NCI-H526 treated with DMSO at 0.1 percent for 48 hours (cell line): ENCODE results near the gene GRIN2C.

ENCODE experiments used
- DNase-seq: peaks from one replicate; lab custom pipeline; 2025; lab: John Stamatoyannopoulos, UW

Gene GRIN2C

GRCh38 chr17:74821655-74822334 is 37.9 kb downstream of the GRIN2C start:
- no peak for DNase-seq

DNA sequence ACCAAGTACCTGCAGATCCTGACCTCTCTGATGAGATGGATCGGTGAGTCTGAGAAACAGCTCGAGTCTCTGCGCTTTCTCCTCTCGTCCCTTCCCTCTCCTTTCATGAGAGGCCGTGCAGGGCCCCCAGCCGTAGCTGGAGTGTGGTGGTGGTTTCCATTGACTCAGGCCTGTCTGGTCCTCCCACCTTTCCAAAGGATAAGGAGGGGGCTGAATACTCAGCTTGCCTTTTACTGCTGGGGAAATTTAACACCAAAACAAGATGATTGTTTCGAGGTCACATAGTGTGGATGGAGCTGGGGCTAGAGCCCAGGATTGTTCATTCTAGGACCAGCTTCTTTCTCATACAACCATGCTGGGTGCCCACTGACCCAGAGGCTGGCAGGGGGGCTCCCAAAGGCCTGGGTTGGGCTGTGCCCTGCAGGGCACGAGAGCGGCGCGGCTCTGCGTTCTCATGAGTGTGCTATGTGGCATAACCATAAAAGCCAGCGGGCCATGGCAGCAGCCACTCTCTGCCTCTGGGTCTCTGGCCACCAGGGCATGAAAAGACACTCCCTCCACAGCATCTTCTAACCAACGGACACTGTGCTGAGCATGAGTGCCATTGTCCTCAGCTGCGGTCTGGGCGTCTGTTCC is 39.8 kb downstream of the GRIN2C start:
- DNase-seq: no peak

DNA sequence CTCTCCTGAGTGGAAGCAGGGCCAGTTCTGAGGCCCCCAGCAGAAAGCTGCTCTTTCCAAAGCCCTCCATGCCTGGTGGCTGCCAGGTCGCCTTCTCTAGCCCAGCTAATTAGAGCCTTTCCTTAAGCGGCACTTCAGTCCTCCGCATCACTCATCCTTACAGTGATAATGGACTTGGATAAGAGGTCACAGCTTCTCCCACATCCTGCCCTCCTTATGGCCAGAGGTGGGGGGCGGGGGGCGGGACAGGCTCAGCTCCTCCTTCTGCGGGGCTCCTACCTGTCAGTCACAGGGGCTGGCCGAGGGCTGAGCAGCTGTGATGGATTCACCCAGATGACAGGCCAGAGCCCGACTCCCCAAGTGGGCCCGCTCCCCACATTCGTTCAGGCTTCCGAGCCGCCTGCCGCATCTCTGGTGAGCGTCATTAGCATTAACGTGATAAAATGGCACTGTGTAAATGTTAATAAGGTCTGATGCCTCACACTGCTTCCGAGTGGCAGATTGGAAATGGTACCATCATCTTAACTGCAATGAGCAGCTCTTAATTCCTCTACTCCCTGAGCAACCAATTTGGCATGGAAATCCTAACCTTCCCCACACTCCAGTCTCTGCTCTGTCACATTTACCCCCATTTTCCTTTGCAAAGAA is 41.3 kb downstream of the GRIN2C start:
- DNase-seq: no peak

DNA sequence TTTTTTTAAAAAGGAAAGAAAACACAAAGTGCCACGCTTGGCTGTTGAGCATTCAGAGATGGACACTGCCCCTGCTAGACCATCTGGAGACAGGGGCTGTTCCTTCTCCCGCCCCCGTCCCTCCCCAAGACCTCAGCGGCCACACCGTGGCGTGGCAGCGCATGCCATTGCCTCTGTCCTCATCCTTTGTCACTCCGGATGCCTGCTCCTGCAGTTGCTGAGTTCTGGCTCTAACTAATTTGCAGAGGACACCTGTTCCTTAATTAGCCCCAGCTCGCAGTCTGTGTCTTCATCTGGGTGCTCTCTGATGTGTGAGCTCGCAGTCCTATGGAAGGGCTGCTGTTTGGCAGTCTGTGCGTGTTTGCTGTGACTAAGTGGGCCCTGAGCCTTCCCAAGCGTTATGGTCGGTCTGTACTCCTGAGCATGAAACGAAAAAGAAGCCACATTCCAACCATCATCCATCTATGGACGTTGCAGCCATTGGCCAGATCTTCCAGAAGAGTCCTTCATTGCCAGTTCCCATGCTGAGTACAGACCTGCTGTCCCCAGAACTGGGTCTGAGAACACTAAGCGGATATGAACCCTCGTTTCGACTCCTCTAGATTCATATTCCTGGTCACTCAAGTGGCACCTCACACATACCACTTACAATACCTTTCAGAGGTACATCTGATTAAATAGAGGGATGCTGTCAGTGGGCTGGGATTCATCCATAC is 42.6 kb downstream of the GRIN2C start:
- no peak for DNase-seq

DNA sequence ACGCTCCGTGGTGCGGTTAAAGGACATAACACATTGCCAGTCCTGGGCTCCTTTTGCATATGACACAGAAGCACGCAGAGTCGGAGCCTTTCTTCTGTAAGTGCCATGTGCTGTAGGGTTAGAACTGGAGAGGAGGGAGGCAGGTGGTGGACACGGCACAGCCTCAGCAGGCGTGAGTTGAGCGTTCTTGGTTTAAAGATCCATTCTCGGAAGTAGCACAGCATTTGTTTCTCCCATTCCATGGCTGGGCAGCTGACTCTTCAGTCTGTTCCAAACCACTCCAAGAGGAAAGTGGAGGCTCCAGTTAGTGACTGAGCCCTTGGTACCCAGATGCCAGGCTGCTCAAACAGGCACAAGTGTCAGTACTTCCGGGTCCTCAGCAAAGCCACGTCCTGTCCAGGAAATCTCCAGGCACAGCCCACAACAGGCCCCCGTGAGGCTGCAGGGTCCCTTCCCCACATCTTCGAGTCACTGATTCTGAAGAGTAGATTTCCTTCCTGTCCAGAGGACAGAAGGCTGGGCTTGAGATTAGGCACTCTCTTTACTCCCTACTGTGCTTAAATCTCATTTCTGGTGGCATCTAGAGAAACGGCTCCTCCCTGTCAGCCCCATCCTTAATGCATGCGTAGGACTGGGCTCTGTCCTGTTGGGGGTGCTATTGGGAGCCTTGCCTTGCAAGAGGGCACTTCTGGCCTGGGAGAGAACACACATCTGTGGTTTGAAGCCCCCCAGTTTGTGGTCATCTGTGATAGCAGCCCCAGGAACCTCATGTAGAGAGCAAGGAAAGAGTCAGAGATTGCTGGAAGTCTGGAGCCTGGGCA is 43.9 kb downstream of the GRIN2C start:
- DNase-seq: no peak

GRCh38 chr17:74815067-74815466 is 44.6 kb downstream of the GRIN2C start:
- DNase-seq: no peak

GRCh38 chr17:74814453-74814852 is 45.2 kb downstream of the GRIN2C start:
- DNase-seq: no peak

GRCh38 chr17:74812109-74813009 is 47.3 kb downstream of the GRIN2C start:
- no peak for DNase-seq

GRCh38 chr17:74810699-74811485 is 48.8 kb downstream of the GRIN2C start:
- no peak for DNase-seq

- DNase-seq: no peak
Measured at GRCh38 chr17:74808714-74809430, 50.8 kb downstream of the GRIN2C start.

DNA sequence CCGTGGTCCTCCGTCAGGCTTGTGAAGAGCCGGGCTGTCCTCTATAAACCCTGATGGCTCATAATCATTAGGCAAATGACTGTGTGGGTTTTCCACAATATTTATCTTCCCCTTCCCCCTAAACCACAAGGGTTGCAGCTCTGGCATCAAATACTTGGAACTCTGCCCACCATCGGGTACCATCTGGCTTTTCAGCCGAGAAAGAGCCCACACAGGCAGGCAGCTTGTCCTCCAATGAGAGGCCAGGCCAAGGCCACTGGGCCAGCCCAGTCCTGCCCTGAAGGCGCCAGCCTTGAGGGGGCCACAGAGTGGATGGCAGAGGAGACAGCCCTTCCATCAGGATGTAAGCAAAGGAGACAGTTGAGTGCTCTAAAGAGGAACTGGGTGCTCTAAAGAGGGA is 51.8 kb downstream of the GRIN2C start:
- DNase-seq: peak; percentile 76

DNA sequence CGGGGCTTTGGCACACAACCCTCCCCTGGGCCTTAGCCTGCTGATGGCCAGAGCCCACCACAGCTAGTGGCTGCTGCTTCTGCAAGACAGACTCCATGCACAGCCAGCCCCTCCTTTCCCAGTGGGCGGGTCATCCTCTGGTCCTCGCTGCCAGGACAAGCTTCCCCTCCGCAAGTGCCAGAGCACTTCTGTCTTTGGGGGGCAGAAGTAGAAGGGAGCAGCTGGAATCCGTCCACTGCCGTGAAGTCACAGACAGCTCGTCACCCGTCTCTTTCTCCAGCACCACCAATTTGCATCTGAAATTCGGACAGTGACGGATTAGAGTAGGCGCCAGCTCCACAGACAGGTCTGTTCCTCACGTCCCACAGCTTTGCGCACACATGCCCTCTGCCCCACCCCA is 52.2 kb downstream of the GRIN2C start:
- no peak for DNase-seq

DNA sequence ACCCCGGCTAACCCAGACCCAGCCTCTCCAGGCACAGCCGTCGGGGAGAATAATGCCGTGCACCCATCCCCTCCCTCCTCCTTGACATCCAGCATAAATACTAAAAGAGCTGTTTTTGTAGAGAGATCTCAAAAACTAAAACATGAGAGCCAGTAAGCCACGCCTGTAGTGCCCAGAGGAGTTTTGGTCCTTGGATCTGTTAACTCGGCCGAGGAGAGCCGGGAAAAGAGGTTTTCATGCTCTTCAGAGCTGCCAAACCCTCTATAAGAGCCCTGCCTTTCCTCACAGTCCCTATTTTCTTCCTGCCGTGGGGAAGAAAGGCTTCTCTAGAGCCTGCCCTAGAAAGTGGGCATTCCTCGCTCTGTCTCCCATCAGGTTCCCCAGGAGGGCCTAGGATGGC is 53.4 kb downstream of the GRIN2C start:
- DNase-seq: no peak

- no peak for DNase-seq
Measured at GRCh38 chr17:74805591-74805991, 54.1 kb downstream of the GRIN2C start.

GRCh38 chr17:74804683-74805082 is 55.0 kb downstream of the GRIN2C start:
- no peak for DNase-seq

- DNase-seq: no peak
Measured at GRCh38 chr17:74803971-74804370, 55.7 kb downstream of the GRIN2C start.

- DNase-seq: no peak
Measured at GRCh38 chr17:74803388-74803930, 56.2 kb downstream of the GRIN2C start.

- DNase-seq: no peak
Measured at GRCh38 chr17:74801896-74802295, 57.8 kb downstream of the GRIN2C start.

- DNase-seq: no peak
Measured at GRCh38 chr17:74800531-74800930, 59.2 kb downstream of the GRIN2C start.
